GM12872 (cell line): ENCODE measurements around the gene IFNAR1.
A peak's percentile ranks its signal among the peaks of the same experiment; 100 is the strongest.

Source experiments
- CTCF ChIP-seq: IDR thresholded peaks from 3 replicates; pipeline ENCODE4 v1.5.1; 2011; ENCODE audit warnings: low read depth, mild to moderate bottlenecking, low read length, moderate library complexity; ENCODE audit not compliant: insufficient read depth

IFNAR1 gene

GRCh38 chr21:33299181-33299752 is 25.5 kb upstream of the IFNAR1 start:
- TF ChIP-seq CTCF: peak; percentile 52; the same call in 2 of the 3 replicates

- TF ChIP-seq CTCF: no peak
Measured at GRCh38 chr21:33300701-33301631, 23.8 kb upstream of the IFNAR1 start.

GRCh38 chr21:33301632-33302002 is 23.2 kb upstream of the IFNAR1 start:
- TF ChIP-seq CTCF: no peak

GRCh38 chr21:33302055-33302454 is 22.7 kb upstream of the IFNAR1 start:
- no peak for TF ChIP-seq CTCF

GRCh38 chr21:33302796-33303195 is 22.0 kb upstream of the IFNAR1 start:
- TF ChIP-seq CTCF: peak; percentile 36

- TF ChIP-seq CTCF: no peak
Measured at GRCh38 chr21:33305344-33305671, 19.5 kb upstream of the IFNAR1 start.

GRCh38 chr21:33305938-33306337 is 18.8 kb upstream of the IFNAR1 start:
- no peak for TF ChIP-seq CTCF
